NOMO-1 treated with dmso at 0.1 percent for 144 hours (cell line): ENCODE results near the gene ADGRB3.

Experiments used
- DNase-seq: peaks from one replicate; lab custom pipeline; 2025; ENCODE audit not compliant: unreplicated experiment; lab: John Stamatoyannopoulos, UW

Gene ADGRB3

DNA sequence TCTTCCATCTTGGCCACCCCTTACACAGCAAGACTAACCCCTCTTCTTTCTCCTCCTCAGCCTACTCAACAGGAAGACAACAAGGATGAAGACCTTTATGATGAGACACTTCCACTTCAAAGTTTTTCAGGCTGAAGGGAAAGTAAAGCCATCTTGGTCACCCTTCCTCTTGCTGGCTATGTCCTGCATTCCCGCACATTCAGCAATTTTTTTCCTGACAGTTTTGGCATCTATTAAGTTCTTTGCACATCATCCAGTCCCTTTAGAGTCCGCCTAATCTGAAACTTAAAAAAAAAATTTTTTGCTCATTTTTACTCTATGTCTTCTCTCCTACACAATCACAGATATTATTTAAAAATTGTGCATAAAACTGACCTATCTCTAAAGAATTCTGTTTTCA lies 668.3 kb downstream of the ADGRB3 start:
- no peak for DNase-seq

DNA sequence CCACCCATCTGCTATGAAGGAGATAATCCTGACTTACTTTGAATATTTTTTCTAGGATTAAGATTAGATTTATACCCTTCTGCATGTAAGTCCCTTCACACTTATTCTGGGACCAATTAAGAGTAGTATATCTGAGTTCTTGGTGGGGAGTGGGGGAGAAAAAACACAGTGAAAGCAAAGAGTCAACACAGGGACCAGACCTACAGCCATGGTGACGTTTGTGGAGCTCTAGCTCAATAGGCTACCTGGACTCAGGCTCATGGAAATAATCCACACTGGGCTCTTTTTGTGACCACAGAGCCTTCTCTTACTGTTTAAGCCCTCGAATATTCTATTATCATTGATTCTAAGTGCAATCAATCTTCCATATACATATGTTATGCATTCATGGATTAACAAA lies 670.4 kb downstream of the ADGRB3 start:
- DNase-seq = no peak

- no peak for DNase-seq
Measured at GRCh38 chr6:69308584-69308983, 673.5 kb downstream of the ADGRB3 start.

DNA sequence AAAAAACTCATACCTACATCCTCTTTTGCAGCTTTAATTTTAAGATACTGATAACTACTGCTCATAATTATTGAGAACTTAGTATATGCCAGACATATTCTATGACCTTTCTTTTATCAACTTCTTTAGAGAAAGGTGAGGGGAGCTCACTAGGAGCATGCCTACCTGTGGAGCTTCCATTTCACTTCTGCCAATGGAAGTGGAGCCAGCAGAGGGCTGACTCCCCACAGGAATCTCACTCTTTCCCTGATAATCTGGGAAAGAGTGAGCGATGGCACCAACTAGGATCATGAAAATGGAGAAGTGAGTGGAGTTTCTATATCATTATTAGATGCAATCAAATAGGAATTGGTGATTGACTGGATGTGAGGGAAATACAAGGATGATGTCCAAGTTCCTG lies 676.8 kb downstream of the ADGRB3 start:
- no peak for DNase-seq

- DNase-seq = no peak
Measured at GRCh38 chr6:69314001-69314400, 678.9 kb downstream of the ADGRB3 start.

GRCh38 chr6:69314531-69314930 lies 679.4 kb downstream of the ADGRB3 start:
- no peak for DNase-seq

DNA sequence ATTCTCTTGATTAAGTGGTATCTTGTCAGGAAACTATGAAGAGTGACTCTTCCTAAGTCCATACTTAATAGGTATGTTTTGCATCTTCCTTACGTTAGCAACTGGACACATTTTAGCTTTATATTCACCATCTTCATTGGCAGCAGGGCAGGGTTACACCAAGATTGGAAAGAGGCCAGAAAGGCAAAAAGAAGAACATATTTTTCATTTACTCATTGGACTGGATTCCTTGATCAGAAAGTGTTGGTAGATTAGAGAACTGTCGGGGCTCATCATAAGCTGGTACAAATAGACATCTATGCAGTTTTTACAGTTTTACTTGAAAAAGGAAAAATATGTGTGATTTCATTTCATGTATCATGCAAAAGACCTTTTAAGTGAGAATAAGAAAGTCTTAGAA lies 696.8 kb downstream of the ADGRB3 start:
- DNase-seq = no peak

- no peak for DNase-seq
Measured at GRCh38 chr6:69337311-69337710, 702.2 kb downstream of the ADGRB3 start.

DNA sequence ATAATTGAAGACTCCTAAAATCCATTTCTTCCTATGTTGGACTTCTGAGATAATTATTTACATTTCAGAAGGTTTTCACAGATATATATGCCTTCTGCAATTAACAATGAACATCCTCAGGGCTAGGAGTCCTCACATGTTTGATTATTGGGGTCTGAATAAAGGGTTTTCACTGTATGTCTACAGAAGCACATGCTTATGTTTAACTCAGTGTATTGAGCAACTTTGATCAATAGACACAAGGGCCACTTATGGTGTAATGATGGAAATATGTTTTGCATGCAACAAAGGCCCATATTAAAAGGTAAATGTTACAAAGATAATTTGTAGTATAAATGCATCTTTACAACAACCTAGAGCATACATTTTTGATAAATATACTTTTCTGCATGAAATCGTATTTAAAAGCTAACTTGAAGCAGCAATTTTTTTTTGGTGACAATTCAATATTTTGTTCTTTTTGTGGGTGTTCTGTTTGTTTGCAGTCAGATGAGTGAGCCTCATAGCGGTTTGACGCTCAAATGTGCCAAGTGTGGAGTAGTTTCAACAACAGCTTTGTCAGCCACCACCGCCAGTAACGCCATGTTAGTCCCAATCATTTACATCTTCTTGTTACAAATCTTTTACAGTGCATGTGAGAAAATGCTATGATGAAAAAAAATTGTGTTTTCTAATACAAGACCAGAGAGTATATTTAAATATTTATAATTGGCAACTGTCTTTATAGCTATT lies 703.5 kb downstream of the ADGRB3 start:
- no peak for DNase-seq

DNA sequence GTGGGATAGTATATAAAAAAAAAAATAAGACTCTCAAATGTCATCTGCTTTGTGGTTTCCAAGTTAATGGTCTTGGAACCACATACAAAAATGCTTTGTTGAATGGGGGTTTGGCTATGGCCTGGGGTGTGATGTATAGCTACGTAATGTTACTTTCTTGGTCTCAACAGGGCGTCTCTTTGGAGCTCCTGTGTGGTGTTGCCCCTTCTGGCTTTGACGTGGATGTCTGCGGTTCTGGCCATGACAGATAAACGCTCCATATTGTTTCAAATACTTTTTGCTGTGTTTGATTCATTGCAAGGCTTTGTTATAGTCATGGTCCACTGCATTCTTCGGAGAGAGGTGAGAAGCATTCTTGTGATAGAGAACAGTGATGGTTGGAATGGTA lies 704.1 kb downstream of the ADGRB3 start:
- no peak for DNase-seq

DNA sequence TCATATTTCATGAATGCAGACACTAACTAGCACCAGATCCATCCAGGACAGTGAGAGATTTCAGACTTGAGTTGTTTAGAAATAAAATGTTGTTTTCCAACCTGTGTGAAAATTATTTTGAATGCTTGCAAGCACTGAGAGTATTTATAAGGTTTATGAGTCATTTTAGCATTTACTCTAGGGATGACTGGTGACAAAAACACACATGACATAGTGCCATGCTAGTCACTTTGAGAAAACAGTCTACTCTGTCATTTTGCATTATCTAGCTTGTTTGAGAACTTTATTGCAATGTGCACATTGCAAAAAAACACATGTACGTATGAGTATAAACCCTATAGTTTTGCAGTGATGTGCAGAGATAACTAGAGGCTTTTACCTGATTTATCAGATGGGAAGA lies 705.1 kb downstream of the ADGRB3 start:
- DNase-seq = no peak

DNA sequence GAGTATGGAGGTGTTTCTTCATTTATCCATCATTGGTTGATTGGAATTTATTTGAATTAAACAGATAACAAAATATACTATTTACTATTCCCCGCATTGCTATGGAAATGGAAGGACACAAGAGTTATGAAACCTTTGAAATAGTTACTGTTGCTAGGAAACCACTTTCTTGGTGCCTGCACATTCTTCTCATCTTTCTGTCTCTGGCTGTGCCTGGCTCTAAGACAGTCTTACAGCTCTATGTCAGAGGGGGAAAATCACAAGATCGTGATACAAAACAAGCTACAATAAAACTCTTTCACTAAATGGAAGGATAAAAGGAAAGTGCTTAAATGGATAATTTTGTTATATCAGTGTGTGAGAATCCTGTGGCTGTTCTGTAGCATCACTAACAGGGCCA lies 708.8 kb downstream of the ADGRB3 start:
- DNase-seq = no peak

DNA sequence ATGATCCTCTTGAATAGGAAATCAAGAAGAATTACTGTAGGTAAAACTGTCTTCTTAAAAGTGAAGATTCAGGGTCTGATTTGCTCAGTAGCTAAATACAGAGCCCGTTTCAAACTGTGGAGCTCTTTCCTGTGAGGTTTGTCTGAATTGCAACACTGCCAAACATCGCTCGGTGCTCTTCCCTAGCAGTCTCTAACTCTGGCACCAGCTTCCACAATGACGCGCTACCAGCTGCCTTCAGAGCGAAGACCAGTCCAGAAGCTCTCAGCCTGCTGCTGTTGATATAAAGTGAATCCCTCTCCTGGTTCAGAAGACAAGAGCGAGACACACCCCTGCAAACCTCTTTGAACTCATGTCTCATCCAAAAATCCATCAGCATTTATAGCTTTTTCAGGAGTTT lies 714.7 kb downstream of the ADGRB3 start:
- no peak for DNase-seq

- no peak for DNase-seq
Measured at GRCh38 chr6:69362209-69362608, 727.1 kb downstream of the ADGRB3 start.

DNA sequence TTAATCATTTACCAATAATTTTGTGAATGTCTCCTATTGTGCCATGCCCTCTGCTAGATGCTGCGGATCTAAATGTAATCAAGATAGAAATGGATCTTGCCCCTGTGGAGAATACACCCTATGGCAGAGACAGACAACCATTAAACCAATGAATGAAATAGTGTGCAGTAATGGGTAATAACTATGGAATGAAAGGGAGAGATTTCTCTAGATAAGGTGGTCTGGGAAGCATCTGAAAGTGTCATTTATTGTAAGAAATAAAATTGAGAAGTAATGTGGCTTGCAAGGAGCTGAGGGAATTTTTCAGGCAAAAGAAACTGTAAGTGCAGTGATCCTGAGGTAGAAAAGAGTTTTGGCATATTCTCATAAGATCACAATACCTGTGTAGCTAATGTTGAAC lies 731.7 kb downstream of the ADGRB3 start:
- DNase-seq = no peak

DNA sequence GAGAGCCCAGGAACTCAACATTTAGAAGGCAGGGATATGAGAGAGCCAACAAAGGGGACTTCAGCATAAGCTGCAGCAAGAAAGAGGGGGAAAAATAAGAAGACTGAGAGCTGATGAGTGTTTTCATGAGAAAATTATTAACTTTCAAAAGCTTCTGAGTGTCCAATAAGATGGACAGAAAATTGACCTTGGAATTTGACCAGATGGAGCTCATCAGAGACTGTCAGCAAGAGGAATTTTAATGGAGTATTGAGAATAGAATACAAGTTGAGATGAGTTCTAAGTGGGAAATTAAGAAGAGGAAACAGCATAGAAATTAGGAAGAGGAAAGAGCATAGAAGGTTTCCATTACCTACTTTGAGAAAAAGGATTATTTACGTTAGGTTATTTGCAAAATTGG lies 733.5 kb downstream of the ADGRB3 start:
- DNase-seq = no peak

GRCh38 chr6:69370763-69371162 lies 735.7 kb downstream of the ADGRB3 start:
- no peak for DNase-seq

DNA sequence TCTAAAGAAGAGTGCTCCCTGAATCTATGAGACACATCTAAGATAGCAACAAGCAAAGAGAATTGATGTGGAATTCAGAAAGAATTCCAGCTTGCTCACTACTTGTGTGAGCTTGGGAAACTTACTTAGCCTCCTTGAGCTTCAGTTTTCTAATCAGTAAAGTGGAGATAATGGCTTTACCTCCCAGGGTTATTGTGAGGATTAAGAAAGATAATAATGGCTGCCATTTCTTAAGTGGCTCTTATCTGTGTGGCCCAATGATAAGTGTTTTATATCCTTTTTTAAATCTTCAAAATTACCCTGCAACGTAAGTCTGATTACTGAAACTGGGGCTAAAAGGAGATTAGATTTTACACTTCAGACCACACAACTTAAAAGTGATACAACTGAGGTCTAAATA lies 743.2 kb downstream of the ADGRB3 start:
- no peak for DNase-seq

DNA sequence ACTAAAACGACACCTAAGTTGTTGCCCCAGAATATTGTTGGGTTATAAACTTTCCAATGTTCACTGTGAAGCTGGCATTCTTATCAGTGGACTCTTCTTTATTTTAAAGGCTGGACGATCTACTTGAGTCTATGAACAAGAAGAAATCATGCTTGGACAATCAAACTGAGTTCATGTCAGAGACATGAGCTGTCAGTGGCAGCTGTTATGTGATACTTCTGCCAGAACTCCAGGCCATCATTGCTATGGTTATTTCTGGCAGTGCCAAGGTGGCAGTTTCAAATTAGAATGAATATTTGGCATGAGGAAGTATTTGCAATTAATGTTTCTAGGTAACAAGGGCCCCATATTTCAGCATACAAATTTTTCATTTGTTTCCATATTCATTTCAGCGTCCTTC lies 744.4 kb downstream of the ADGRB3 start:
- DNase-seq = no peak

DNA sequence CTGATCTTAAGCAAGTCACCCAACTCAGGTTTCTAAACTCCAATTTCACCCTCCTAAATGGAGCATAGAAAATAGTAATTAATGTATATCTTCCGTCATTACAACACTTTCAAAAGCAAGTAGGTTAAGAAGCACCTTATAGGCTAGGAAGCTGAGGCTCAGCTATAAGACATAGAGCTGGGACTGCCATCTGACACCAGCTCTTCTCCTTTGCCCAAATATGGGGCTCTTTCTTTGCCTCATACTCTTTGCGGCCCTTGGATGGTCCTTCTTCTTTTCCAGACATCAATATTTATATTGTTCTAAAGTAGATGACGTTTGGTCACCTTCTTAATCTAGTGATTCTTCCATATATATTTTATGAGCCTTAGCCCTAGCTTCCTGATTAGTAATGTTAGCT lies 748.5 kb downstream of the ADGRB3 start:
- DNase-seq = no peak

DNA sequence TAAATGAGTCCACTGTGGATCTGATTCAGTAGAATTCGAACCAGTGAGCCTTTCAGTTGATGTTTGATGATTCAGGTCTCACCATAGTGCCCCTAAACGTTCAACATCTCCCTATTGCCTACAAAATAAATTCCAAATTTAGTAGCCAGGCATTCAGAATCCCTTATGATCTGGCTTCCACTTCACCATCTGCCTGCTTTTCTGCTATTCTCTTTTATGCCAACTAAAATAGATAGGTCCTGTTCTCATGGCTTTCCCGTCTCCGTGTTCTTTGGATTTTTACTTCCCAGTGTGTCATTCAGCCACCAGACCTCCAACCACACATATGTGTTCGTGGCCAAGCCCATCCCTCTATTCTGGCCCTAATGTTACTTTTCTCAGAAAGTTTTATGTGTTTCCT lies 751.3 kb downstream of the ADGRB3 start:
- no peak for DNase-seq

- peak; percentile 66 for DNase-seq
Measured at GRCh38 chr6:69390125-69390524, 755.0 kb downstream of the ADGRB3 start.

DNA sequence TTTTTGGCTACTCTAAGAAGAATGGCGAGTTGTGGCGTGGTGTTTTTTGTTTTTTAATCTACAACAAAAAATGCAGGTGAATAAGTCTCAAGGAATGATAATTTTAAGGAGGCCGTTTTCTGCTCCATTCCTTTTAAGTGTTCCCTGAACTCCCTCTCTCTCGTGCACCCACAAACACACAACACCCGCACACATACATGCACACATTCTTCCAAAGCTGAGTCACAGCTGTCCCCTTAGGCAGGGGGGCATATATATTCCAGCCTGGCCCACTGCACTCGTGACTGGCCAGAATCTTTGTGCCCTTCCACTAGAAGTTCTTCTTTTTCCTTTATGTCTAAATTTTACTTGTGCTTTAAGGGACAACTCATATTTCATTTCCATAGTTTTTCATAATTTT lies 756.0 kb downstream of the ADGRB3 start:
- no peak for DNase-seq

GRCh38 chr6:69392745-69393144 lies 757.7 kb downstream of the ADGRB3 start:
- DNase-seq = no peak
